Mesothelial cell of epicardium (in vitro differentiated cells): ENCODE measurements around the gene KCTD15. TPM values are rescaled to one million over a fixed set of nuclear protein-coding genes. Genes with fewer than 3 reads are reported as not detected.

ENCODE experiments used
- DNase-seq, 2 experiments: peaks; one replicate each; pipeline ENCODE4 v3.0.0; 2021; ENCODE audit warnings: low spot score in 2 of 2; ENCODE audit not compliant: unreplicated experiment in 2 of 2
- H3K27ac Mint-ChIP-seq: 2 replicates; pipeline ENCODE4 v1.8.0; 2021; ENCODE audit warnings: mixed read lengths
- H3K27me3 Mint-ChIP-seq: 2 replicates; pipeline ENCODE4 v1.8.0; 2021; ENCODE audit warnings: low read depth, mixed read lengths
- H3K36me3 Mint-ChIP-seq: 2 replicates; pipeline ENCODE4 v1.8.0; 2021; ENCODE audit warnings: mixed read lengths
- H3K4me1 Mint-ChIP-seq: 2 replicates; pipeline ENCODE4 v1.8.0; 2021; ENCODE audit warnings: mixed read lengths
- H3K4me3 Mint-ChIP-seq: 2 replicates; pipeline ENCODE4 v1.8.0; 2021; ENCODE audit warnings: mild to moderate bottlenecking, moderate library complexity, mixed read lengths
- H3K9me3 Mint-ChIP-seq: 2 replicates; pipeline ENCODE4 v1.8.0; 2021; ENCODE audit warnings: mixed read lengths
- total RNA-seq: library from RNA; stranded (reverse); gene quantifications from 3 replicates; pipeline ENCODE4 v1.2.1, GENCODE V29; 2021
- TF ChIP-seq, protein P1 (sequence below): fragments of 200-600 bp; sonication (generic); IDR thresholded peaks from one replicate; pipeline ENCODE4 v1.5.0; 2021; ENCODE audit warnings: antibody characterized with exemption; ENCODE audit not compliant: unreplicated experiment

KCTD15 gene
- total RNA-seq, 1 donor from 2014 or later = 48.1 TPM

- TF ChIP-seq, protein P1, sequence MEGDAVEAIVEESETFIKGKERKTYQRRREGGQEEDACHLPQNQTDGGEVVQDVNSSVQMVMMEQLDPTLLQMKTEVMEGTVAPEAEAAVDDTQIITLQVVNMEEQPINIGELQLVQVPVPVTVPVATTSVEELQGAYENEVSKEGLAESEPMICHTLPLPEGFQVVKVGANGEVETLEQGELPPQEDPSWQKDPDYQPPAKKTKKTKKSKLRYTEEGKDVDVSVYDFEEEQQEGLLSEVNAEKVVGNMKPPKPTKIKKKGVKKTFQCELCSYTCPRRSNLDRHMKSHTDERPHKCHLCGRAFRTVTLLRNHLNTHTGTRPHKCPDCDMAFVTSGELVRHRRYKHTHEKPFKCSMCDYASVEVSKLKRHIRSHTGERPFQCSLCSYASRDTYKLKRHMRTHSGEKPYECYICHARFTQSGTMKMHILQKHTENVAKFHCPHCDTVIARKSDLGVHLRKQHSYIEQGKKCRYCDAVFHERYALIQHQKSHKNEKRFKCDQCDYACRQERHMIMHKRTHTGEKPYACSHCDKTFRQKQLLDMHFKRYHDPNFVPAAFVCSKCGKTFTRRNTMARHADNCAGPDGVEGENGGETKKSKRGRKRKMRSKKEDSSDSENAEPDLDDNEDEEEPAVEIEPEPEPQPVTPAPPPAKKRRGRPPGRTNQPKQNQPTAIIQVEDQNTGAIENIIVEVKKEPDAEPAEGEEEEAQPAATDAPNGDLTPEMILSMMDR = no peak
- no peak for DNase-seq
- Mint-ChIP-seq H3K27me3 (peaks cover 19% of the 10 kb centered on the region), H3K4me3 (no peak overlapping the region), H3K36me3 (no peaks in the 10 kb centered on the region), H3K27ac (no peak overlapping the region), H3K9me3 (no peaks in the 10 kb centered on the region), H3K4me1 (no peaks in the 10 kb centered on the region)
These were observed 45.9 kb upstream of the KCTD15 start for GRCh38 chr19:33750587-33751435.

- TF ChIP-seq, protein P1 = no peak
- Mint-ChIP-seq H3K4me1 (no peaks in the 10 kb centered on the region), H3K27me3 (peaks cover 13% of the 10 kb centered on the region), H3K27ac (no peak overlapping the region), H3K36me3 (no peaks in the 10 kb centered on the region), H3K9me3 (no peaks in the 10 kb centered on the region), H3K4me3 (no peak overlapping the region)
- DNase-seq = no peak
These were observed 45.3 kb upstream of the KCTD15 start for GRCh38 chr19:33751436-33751770.

DNA sequence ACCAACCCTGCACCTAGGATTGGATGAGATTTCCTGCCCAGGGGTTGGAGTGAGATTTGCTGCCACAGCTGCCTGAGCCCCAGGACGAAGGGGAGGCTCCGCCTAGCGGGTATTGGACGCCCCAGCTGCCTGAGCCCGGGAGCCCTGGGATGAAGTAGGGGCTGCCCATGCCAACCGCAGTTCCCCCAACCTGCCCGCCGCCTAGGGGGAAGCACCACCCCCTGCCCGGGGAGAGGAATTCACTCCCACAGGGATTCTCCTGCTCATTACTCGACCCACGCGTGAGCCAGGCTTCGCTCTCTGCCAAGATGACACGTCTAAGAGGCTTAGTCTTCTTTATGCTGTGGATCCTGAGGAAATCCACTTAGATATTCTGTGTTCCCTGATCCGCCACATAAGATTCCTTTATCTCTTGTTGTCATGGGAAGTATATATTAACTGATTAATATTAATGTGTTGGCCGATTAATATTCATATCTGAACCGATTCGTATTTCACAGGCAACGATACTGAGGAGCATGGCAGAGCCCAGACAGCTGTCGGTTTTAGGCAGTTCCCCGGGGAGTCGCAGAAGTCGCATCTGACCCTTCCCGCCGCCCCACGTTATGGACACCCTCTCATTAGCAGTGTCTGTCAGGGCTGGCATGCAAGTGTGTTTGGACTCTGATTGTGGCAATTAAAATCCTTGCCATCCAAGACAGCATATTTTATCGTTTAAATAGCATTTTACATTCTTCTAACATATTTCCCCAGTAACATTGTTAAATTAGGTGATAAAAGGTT is 44.5 kb upstream of the KCTD15 start:
- Mint-ChIP-seq H3K4me3 (no peak overlapping the region), H3K9me3 (no peaks in the 10 kb centered on the region), H3K27me3 (peaks cover 11% of the 10 kb centered on the region), H3K36me3 (no peaks in the 10 kb centered on the region), H3K27ac (no peak overlapping the region), H3K4me1 (no peaks in the 10 kb centered on the region)
- TF ChIP-seq, protein P1 = no peak
- no peak for DNase-seq

DNA sequence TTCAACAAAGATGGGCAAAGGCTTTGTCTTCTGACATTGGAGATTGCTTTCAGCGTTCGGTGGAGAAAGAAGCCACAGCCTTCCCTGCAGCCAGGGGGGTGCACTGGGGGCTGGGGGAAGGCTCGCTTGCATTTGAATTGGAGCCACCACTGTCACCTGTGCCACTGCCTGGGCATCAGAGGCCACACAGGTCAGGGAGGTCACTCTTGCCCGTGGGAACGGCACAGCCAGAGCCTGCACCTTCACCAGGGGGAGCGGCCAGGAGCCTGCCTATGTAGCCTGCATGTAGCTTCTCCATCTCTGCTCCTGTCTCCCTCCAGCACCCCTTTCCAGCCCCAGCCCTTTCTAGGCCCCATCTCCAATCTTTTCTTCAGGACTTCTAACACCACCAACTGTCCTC is 43.7 kb upstream of the KCTD15 start:
- Mint-ChIP-seq H3K27ac (no peak overlapping the region), H3K36me3 (no peaks in the 10 kb centered on the region), H3K27me3 (peaks cover 9% of the 10 kb centered on the region), H3K9me3 (no peaks in the 10 kb centered on the region), H3K4me1 (no peaks in the 10 kb centered on the region), H3K4me3 (no peak overlapping the region)
- TF ChIP-seq, protein P1 = no peak
- DNase-seq = no peak

DNA sequence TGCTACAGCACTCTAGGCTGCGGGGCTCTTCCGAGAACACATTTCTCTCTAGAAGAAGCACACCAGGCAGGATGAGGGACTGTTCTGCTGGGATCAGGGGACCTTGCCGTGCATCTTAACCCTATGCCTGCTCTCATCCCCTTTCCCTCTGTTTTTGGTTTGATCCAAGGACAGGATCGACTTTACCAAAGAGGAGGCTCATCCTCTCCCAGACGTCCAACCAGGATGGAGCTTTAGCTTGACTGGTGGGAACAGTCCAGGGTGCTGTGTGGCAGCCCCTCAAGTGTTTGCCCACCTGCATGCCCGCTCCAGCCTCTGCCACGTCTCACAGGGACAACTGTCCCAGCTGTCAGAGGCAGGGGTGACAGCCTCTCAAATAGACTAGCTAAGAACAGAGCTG is 42.3 kb upstream of the KCTD15 start:
- TF ChIP-seq, protein P1 = no peak

More for the DNA sequence above, 42.3 kb upstream of the KCTD15 start:
- H3K36me3 Mint-ChIP-seq = no peaks in the 10 kb centered on the region
- no peak overlapping the region for H3K4me3 Mint-ChIP-seq
- H3K9me3 Mint-ChIP-seq = no peaks in the 10 kb centered on the region
- DNase-seq = no peak
- peaks cover 9% of the 10 kb centered on the region for H3K27me3 Mint-ChIP-seq
- no peak overlapping the region for H3K27ac Mint-ChIP-seq
- H3K4me1 Mint-ChIP-seq = no peaks in the 10 kb centered on the region
